Measurements from ENCODE around the gene PRDM15.

PRDM15 gene

GRCh38 chr21:41823166-41823565, 56.0 kb downstream of the PRDM15 start:
- TF ChIP-seq YY1 (IDR thresholded peaks at IDR 0.05; ENCODE audit: low read depth) (no peak), ZBTB7A (IDR thresholded peaks at IDR 0.05; ENCODE audit: low read depth) (no peak), EGR1 (IDR thresholded peaks at IDR 0.05) (no peak), CREB1 (IDR thresholded peaks at IDR 0.05; ENCODE audit: low read depth) (no peak), TAF1 (IDR thresholded peaks at IDR 0.05; ENCODE audit: low read depth) (no peak), CEBPB (IDR thresholded peaks at IDR 0.05) (no peak), RAD21 (IDR thresholded peaks at IDR 0.05; ENCODE audit: low read depth) (no peak), FOXM1 (IDR thresholded peaks at IDR 0.05; ENCODE audit: borderline replicate concordance, low read depth) (no peak), NFIC (IDR thresholded peaks at IDR 0.05) (no peak), TCF12 (IDR thresholded peaks at IDR 0.05; ENCODE audit: low read depth) (no peak), USF1 (IDR thresholded peaks at IDR 0.05) (no peak), EP300 (IDR thresholded peaks at IDR 0.05; ENCODE audit: borderline replicate concordance) (no peak), MAX (IDR thresholded peaks at IDR 0.05) (no peak), TEAD4 (IDR thresholded peaks at IDR 0.05) (no peak), REST (IDR thresholded peaks at IDR 0.05; ENCODE audit: low read depth) (no peak)

- TF ChIP-seq FOXM1 (IDR thresholded peaks at IDR 0.05; ENCODE audit: borderline replicate concordance, low read depth) = no peak
- TF ChIP-seq YY1 (IDR thresholded peaks at IDR 0.05; ENCODE audit: low read depth) = no peak
- TF ChIP-seq USF1 (IDR thresholded peaks at IDR 0.05) = no peak
- TF ChIP-seq TCF12 (IDR thresholded peaks at IDR 0.05; ENCODE audit: low read depth) = no peak
- no peak for TF ChIP-seq TEAD4 (IDR thresholded peaks at IDR 0.05)
Observed at GRCh38 chr21:41821756-41822431, 57.2 kb downstream of the PRDM15 start.

GRCh38 chr21:41821081-41821755, 57.9 kb downstream of the PRDM15 start:
- no peak for TF ChIP-seq EGR1 (IDR thresholded peaks at IDR 0.05)
- no peak for TF ChIP-seq REST (IDR thresholded peaks at IDR 0.05; ENCODE audit: low read depth)
- TF ChIP-seq TEAD4 (IDR thresholded peaks at IDR 0.05) = no peak
- no peak for TF ChIP-seq CREB1 (IDR thresholded peaks at IDR 0.05; ENCODE audit: low read depth)
- TF ChIP-seq EP300 (IDR thresholded peaks at IDR 0.05; ENCODE audit: borderline replicate concordance) = no peak
- no peak for TF ChIP-seq YY1 (IDR thresholded peaks at IDR 0.05; ENCODE audit: low read depth)
- TF ChIP-seq TAF1 (IDR thresholded peaks at IDR 0.05; ENCODE audit: low read depth) = no peak
- no peak for TF ChIP-seq FOXM1 (IDR thresholded peaks at IDR 0.05; ENCODE audit: borderline replicate concordance, low read depth)
- TF ChIP-seq MAX (IDR thresholded peaks at IDR 0.05) = no peak
- TF ChIP-seq CEBPB (IDR thresholded peaks at IDR 0.05) = no peak
- no peak for TF ChIP-seq TCF12 (IDR thresholded peaks at IDR 0.05; ENCODE audit: low read depth)
- no peak for TF ChIP-seq USF1 (IDR thresholded peaks at IDR 0.05)
- TF ChIP-seq NFIC (IDR thresholded peaks at IDR 0.05) = no peak
- TF ChIP-seq ZBTB7A (IDR thresholded peaks at IDR 0.05; ENCODE audit: low read depth) = no peak
- no peak for TF ChIP-seq RAD21 (IDR thresholded peaks at IDR 0.05; ENCODE audit: low read depth)

- TF ChIP-seq CEBPB (IDR thresholded peaks at IDR 0.05) = no peak
Observed at GRCh38 chr21:41820384-41821080, 58.6 kb downstream of the PRDM15 start.

- TF ChIP-seq ZBTB7A (IDR thresholded peaks at IDR 0.05; ENCODE audit: low read depth) (no peak), RAD21 (IDR thresholded peaks at IDR 0.05; ENCODE audit: low read depth) (no peak), TAF1 (IDR thresholded peaks at IDR 0.05; ENCODE audit: low read depth) (no peak), TCF12 (IDR thresholded peaks at IDR 0.05; ENCODE audit: low read depth) (no peak), CEBPB (IDR thresholded peaks at IDR 0.05) (no peak), TEAD4 (IDR thresholded peaks at IDR 0.05) (no peak), NFIC (IDR thresholded peaks at IDR 0.05) (no peak), EGR1 (IDR thresholded peaks at IDR 0.05) (no peak), FOXM1 (IDR thresholded peaks at IDR 0.05; ENCODE audit: borderline replicate concordance, low read depth) (no peak), YY1 (IDR thresholded peaks at IDR 0.05; ENCODE audit: low read depth) (no peak), CREB1 (IDR thresholded peaks at IDR 0.05; ENCODE audit: low read depth) (no peak), USF1 (IDR thresholded peaks at IDR 0.05) (no peak), REST (IDR thresholded peaks at IDR 0.05; ENCODE audit: low read depth) (no peak), EP300 (IDR thresholded peaks at IDR 0.05; ENCODE audit: borderline replicate concordance) (no peak)
Observed at GRCh38 chr21:41819856-41820281, 59.3 kb downstream of the PRDM15 start.

Measured in Ishikawa (cell line).